ENCODE measurements around the gene DOCK4.

DNA sequence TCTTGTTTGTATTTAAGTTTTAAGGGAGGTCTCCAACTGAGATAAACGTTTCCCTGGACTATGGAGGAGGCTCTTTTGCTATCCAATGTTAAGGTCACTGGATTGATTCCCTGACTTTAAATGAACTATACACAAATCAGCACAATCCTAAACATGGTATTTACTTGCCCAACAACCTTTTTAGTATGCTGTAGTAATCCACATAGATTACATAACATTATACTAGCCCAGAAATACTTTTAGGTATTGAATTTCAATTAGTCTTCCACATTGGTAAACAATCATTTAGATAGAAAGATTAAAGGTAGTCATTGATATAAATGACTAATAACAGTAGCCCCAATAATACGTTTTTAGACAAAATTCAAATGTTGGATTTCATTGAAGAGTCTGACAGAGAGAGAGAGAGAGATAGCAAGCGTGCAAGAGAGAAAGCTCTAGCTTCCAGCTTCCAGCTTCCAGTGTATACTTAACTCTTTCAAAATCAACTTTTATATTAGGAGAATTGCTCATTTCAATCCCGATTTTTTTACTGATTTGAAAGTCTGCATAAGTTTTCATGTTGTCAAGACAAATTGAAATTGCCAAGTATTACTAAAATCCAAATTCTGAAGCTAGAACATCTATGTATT is 155.8 kb downstream of the DOCK4 start:
- TF ChIP-seq, protein P1, sequence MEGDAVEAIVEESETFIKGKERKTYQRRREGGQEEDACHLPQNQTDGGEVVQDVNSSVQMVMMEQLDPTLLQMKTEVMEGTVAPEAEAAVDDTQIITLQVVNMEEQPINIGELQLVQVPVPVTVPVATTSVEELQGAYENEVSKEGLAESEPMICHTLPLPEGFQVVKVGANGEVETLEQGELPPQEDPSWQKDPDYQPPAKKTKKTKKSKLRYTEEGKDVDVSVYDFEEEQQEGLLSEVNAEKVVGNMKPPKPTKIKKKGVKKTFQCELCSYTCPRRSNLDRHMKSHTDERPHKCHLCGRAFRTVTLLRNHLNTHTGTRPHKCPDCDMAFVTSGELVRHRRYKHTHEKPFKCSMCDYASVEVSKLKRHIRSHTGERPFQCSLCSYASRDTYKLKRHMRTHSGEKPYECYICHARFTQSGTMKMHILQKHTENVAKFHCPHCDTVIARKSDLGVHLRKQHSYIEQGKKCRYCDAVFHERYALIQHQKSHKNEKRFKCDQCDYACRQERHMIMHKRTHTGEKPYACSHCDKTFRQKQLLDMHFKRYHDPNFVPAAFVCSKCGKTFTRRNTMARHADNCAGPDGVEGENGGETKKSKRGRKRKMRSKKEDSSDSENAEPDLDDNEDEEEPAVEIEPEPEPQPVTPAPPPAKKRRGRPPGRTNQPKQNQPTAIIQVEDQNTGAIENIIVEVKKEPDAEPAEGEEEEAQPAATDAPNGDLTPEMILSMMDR (IDR thresholded peaks at IDR 0.05; ENCODE audit: low read depth, low read length, missing input control), result no peak
- TF ChIP-seq SP1 (IDR thresholded peaks at IDR 0.05), result no peak
- no peak for TF ChIP-seq EGR1 (IDR thresholded peaks at IDR 0.05; ENCODE audit: low read depth in 2 of 2)
- TF ChIP-seq, protein P2, sequence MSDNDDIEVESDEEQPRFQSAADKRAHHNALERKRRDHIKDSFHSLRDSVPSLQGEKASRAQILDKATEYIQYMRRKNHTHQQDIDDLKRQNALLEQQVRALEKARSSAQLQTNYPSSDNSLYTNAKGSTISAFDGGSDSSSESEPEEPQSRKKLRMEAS (IDR thresholded peaks at IDR 0.05), result no peak
- TF ChIP-seq, protein P3, sequence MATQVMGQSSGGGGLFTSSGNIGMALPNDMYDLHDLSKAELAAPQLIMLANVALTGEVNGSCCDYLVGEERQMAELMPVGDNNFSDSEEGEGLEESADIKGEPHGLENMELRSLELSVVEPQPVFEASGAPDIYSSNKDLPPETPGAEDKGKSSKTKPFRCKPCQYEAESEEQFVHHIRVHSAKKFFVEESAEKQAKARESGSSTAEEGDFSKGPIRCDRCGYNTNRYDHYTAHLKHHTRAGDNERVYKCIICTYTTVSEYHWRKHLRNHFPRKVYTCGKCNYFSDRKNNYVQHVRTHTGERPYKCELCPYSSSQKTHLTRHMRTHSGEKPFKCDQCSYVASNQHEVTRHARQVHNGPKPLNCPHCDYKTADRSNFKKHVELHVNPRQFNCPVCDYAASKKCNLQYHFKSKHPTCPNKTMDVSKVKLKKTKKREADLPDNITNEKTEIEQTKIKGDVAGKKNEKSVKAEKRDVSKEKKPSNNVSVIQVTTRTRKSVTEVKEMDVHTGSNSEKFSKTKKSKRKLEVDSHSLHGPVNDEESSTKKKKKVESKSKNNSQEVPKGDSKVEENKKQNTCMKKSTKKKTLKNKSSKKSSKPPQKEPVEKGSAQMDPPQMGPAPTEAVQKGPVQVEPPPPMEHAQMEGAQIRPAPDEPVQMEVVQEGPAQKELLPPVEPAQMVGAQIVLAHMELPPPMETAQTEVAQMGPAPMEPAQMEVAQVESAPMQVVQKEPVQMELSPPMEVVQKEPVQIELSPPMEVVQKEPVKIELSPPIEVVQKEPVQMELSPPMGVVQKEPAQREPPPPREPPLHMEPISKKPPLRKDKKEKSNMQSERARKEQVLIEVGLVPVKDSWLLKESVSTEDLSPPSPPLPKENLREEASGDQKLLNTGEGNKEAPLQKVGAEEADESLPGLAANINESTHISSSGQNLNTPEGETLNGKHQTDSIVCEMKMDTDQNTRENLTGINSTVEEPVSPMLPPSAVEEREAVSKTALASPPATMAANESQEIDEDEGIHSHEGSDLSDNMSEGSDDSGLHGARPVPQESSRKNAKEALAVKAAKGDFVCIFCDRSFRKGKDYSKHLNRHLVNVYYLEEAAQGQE (IDR thresholded peaks at IDR 0.05), result no peak
- TF ChIP-seq HNF4A (conservative IDR thresholded peaks at IDR 0.05), result no peak
- TF ChIP-seq, protein P4, sequence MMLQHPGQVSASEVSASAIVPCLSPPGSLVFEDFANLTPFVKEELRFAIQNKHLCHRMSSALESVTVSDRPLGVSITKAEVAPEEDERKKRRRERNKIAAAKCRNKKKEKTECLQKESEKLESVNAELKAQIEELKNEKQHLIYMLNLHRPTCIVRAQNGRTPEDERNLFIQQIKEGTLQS (IDR thresholded peaks at IDR 0.05), result no peak
- no peak for TF ChIP-seq TAF1 (conservative IDR thresholded peaks at IDR 0.05)
- TF ChIP-seq YY1 (IDR thresholded peaks at IDR 0.05), result no peak
- no peak for TF ChIP-seq RXRA (IDR thresholded peaks at IDR 0.05)
- TF ChIP-seq GABPA (IDR thresholded peaks at IDR 0.05 in 1 of 2, conservative IDR thresholded peaks at IDR 0.05 in 1 of 2), result no peak
- TF ChIP-seq JUND (IDR thresholded peaks at IDR 0.05), result no peak

Data from liver (tissue), 3 donors.